ENCODE results near the gene PLEKHN1. TPM values are rescaled to one million over a fixed set of nuclear protein-coding genes. Genes with fewer than 3 reads are reported as not detected.

PLEKHN1 gene
- total RNA-seq, 2 donors from 2014 or later = not detected

DNA sequence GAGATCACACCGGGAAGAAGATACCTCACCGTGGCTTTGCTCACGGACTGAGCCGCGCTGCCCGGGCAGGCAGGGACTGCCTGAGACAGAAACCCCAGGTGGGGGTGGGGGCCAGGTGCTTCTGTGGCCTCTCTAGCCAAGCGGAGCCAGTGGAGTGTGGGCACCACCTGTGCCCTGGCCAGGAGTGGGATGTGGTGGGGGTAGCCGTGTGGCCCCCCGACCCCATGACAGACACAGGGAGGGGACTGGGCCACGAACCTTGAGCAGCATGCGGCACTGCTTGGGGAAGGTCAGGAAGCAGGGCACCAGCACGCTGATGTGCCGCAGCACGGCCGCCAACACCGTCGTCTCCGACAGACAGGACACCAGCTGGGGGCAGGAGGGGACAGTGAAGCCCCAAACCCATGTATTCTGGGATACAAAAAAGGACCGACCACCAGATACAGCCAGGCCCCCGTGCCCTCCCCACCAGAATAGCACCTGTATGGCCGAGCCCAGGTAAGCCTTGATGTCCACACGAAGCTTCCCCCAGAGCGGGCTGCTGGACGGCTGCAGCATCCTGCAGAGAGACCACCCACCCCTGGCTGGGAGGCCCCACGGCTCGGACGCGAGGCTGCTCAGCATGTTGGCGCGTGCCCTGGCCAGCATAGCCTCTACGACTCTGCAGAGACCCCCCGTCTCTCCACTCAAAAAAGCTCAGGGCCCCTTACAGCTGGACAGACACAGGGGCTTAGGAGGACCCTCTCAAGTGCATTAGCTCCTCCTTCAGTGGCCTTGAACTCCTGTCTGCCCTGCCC is 12.6 kb upstream of the PLEKHN1 start:
- WGBS, 2 donors = 77 to 90% methylated on average over 13 to 27 of the region's 32 CpGs
- peaks cover 8 to 40% of the 10 kb centered on the region in 2 donors for H3K36me3 ChIP-seq (replicated peaks in 1 of 2; ENCODE audit: insufficient read depth in 1 of 2, low read depth in 2 of 2)
- TF ChIP-seq CTCF (IDR thresholded peaks at IDR 0.05) = no peak
- TF ChIP-seq POLR2A (IDR thresholded peaks at IDR 0.05) = no peak
- H3K27me3 ChIP-seq = no peaks in the 10 kb centered on the region
- H3K27ac ChIP-seq = no peak overlapping the region
- H3K9me3 ChIP-seq = no peaks in the 10 kb centered on the region
- ATAC-seq (no peak), DNase-seq (no peak)
- intact Hi-C loops (cut with DNase I) = no loop called here
- H3K4me1 ChIP-seq = peaks cover 17% of the 10 kb centered on the region
- no peak overlapping the region for H3K4me3 ChIP-seq

DNA sequence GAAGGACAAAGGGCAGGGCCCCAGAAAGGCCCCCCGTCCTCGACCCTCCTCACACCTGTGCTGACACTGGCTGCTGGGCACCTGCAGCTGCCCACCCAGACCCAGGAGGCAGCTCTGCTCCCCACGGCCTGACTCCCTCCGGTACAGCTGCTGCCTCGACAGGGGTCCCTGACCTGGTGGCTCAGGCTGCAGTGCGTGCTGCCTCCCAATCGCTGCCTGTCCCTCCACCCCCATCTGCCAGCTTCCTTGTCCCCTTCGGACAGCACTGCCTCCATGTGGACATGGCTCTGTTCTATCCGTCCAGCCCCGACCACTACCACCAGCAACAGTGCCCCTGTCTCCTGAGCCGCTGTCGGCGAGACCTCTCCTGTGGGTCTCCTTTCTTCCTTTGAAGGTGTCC is 11.4 kb upstream of the PLEKHN1 start:
- TF ChIP-seq POLR2A (IDR thresholded peaks at IDR 0.05) (no peak), CTCF (IDR thresholded peaks at IDR 0.05) (no peak)
- intact Hi-C loops (cut with DNase I) = no loop called here
- no peak overlapping the region for H3K27ac ChIP-seq
- H3K4me3 ChIP-seq = no peak overlapping the region
- no peaks in the 10 kb centered on the region for H3K27me3 ChIP-seq
- peaks cover 5 to 35% of the 10 kb centered on the region in 2 donors for H3K36me3 ChIP-seq (replicated peaks in 1 of 2; ENCODE audit: insufficient read depth in 1 of 2, low read depth in 2 of 2)
- DNase-seq = no peak
- peaks cover 25% of the 10 kb centered on the region for H3K4me1 ChIP-seq
- H3K9me3 ChIP-seq = no peaks in the 10 kb centered on the region
- no peak for ATAC-seq
- WGBS, 2 donors = 86 to 92% methylated on average over 10 to 13 of the region's 13 CpGs

- DNase-seq (no peak), ATAC-seq (no peak)
- H3K27me3 ChIP-seq = no peaks in the 10 kb centered on the region
- no peak for TF ChIP-seq CTCF (IDR thresholded peaks at IDR 0.05)
- TF ChIP-seq POLR2A (IDR thresholded peaks at IDR 0.05) = no peak
- H3K4me3 ChIP-seq = no peak overlapping the region
- intact Hi-C loops (cut with DNase I) = no loop called here
- no peak overlapping the region for H3K27ac ChIP-seq
- WGBS, 2 donors = 70 to 79% methylated on average over 6 of the region's 6 CpGs
- no peaks in the 10 kb centered on the region for H3K9me3 ChIP-seq
- H3K36me3 ChIP-seq (replicated peaks in 1 of 2; ENCODE audit: insufficient read depth in 1 of 2, low read depth in 2 of 2) = peaks cover 4 to 31% of the 10 kb centered on the region in 2 donors
- peaks cover 29% of the 10 kb centered on the region for H3K4me1 ChIP-seq
Observed at GRCh38 chr1:955474-955873, 10.8 kb upstream of the PLEKHN1 start.

- no peak for ATAC-seq
Observed at GRCh38 chr1:956636-957035, 9.6 kb upstream of the PLEKHN1 start.

More at GRCh38 chr1:956636-957035, 9.6 kb upstream of the PLEKHN1 start:
- Histone ChIP-seq H3K4me1 (peaks cover 34% of the 10 kb centered on the region), H3K27me3 (no peaks in the 10 kb centered on the region), H3K36me3 (replicated peaks in 1 of 2; ENCODE audit: insufficient read depth in 1 of 2, low read depth in 2 of 2) (peaks cover 4 to 28% of the 10 kb centered on the region in 2 donors), H3K9me3 (no peaks in the 10 kb centered on the region), H3K4me3 (no peak overlapping the region), H3K27ac (no peak overlapping the region)
- WGBS, 2 donors = 87 to 97% methylated on average over 11 of the region's 11 CpGs
- intact Hi-C loops (cut with DNase I) = no loop called here
- DNase-seq = no peak
- no peak for TF ChIP-seq POLR2A (IDR thresholded peaks at IDR 0.05)
- no peak for TF ChIP-seq CTCF (IDR thresholded peaks at IDR 0.05)
